Breast epithelium (tissue), 4 donors: ENCODE measurements around the gene SPRR4. TPM values are rescaled to one million over a fixed set of nuclear protein-coding genes. Genes with fewer than 3 reads are reported as not detected.

ENCODE experiments used
- DNase-seq, 2 donors: peaks; one replicate each; pipeline ENCODE4 v3.0.0-alpha.2; 2019; ENCODE audit warnings: low spot score in 2 of 2
- H3K27ac ChIP-seq, 2 donors: fragments of 200-600 bp; sonication (generic) in 1 of 2; one replicate each; pipeline ENCODE4 v1.5.1; 2016 to 2019; ENCODE audit warnings: mild to moderate bottlenecking in 1 of 2
- H3K27me3 ChIP-seq, 2 donors: fragments of 200-600 bp; sonication (generic) in 1 of 2; one replicate each; pipeline versions ENCODE4 v1.5.1 to v1.6.0; 2017 to 2019; ENCODE audit warnings: control low read depth in 1 of 2, mild to moderate bottlenecking in 1 of 2
- H3K36me3 ChIP-seq: fragments of 200-600 bp; one replicate; pipeline ENCODE4 v1.5.1; 2019
- H3K4me1 ChIP-seq, 2 donors: fragments of 200-600 bp; sonication (generic); one replicate each; pipeline ENCODE4 v1.5.1; 2016 to 2019; ENCODE audit warnings: control low read depth in 1 of 2
- H3K4me3 ChIP-seq, 3 donors: fragments of 200-600 bp; sonication (generic); 1 replicate in 2 of 3; 2 replicates in 1 of 3; pipeline ENCODE4 v1.5.1; 2016 to 2019; ENCODE audit warnings: mild to moderate bottlenecking in 3 of 3, moderate library complexity in 2 of 3
- H3K9me3 ChIP-seq, 2 donors: fragments of 200-600 bp; sonication (generic) in 1 of 2; one replicate each; pipeline ENCODE4 v1.5.1; 2016 to 2019; ENCODE audit warnings: control low read depth in 1 of 2
- CTCF ChIP-seq, 3 donors: fragments of 450-650 bp; IDR thresholded peaks; one replicate each; pipeline ENCODE4 v1.5.1; 2016 to 2017; ENCODE audit warnings: antibody characterized with exemption in 3 of 3, mild to moderate bottlenecking in 3 of 3, moderate library complexity in 3 of 3
- POLR2A ChIP-seq: fragments of 450-650 bp; IDR thresholded peaks from one replicate; pipeline ENCODE4 v1.6.1; 2016; ENCODE audit warnings: antibody characterized with exemption, mild to moderate bottlenecking, moderate library complexity
- POLR2AphosphoS5 ChIP-seq, 3 donors: sonication (generic); formaldehyde crosslinking; IDR thresholded peaks; one replicate each; pipeline ENCODE4 v1.6.1; 2017; ENCODE audit warnings: antibody characterized with exemption in 3 of 3
- intact Hi-C: fragments of 100-400 bp; cut with DNase I; formaldehyde crosslinking; loops from one replicate; pipeline ENCODE4 v1.15.1; 2023; ENCODE audit warnings: low total_unique reads
- total RNA-seq, 3 donors: library from RNA; depleted of rRNA; stranded (reverse); fragments of >200 nt; gene quantifications; one replicate each; pipeline ENCODE4 v1.1.0, GENCODE V29; 2016

The SPRR4 gene
- total RNA-seq, 3 donors from 2014 or later: not detected

DNA sequence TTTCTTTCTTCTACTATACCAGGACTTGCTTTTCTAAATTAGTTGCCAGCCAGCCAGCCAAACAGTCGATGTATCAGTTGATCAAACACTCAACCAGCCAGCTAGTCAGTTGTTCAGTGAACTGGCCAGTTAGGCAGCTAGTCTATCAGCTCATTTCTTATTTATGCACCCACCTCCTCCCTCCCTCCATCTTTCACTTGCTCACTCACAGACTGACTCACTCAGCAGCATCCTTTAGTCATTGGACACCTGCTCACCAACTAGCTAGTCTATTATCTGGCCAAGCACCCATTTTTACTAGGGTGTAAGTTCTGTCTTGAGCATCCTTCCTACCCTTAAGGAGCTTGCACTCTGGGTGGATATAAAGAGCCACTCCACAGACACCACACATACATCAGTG, 5.9 kb upstream of the SPRR4 start:
- TF ChIP-seq POLR2A: no peak
- no peak for TF ChIP-seq CTCF (IDR thresholded peaks at IDR 0.05)
- no peak for TF ChIP-seq POLR2AphosphoS5 (IDR thresholded peaks at IDR 0.05)
- Histone ChIP-seq H3K4me3 (no peak overlapping the region), H3K36me3 (no peaks in the 10 kb centered on the region), H3K27ac (no peak overlapping the region), H3K9me3 (no peaks in the 10 kb centered on the region), H3K4me1 (no peaks in the 10 kb centered on the region), H3K27me3 (no peaks in the 10 kb centered on the region)
- DNase-seq: no peak
- intact Hi-C loops: no loop called here

GRCh38 chr1:152965853-152966252, 4.6 kb upstream of the SPRR4 start:
- H3K36me3 ChIP-seq: no peaks in the 10 kb centered on the region
- TF ChIP-seq CTCF (IDR thresholded peaks at IDR 0.05) (no peak), POLR2AphosphoS5 (IDR thresholded peaks at IDR 0.05) (no peak), POLR2A (no peak)
- no peak for DNase-seq
- no peaks in the 10 kb centered on the region for H3K9me3 ChIP-seq
- H3K27ac ChIP-seq: no peak overlapping the region
- no peaks in the 10 kb centered on the region for H3K4me1 ChIP-seq
- no peak overlapping the region for H3K4me3 ChIP-seq
- intact Hi-C loops: no loop called here
- H3K27me3 ChIP-seq: no peaks in the 10 kb centered on the region

- Histone ChIP-seq H3K27ac (no peak overlapping the region), H3K4me1 (no peaks in the 10 kb centered on the region), H3K27me3 (no peaks in the 10 kb centered on the region), H3K9me3 (no peaks in the 10 kb centered on the region), H3K36me3 (no peaks in the 10 kb centered on the region), H3K4me3 (no peak overlapping the region)
- no peak for DNase-seq
- intact Hi-C loops: no loop called here
- TF ChIP-seq POLR2AphosphoS5 (IDR thresholded peaks at IDR 0.05) (no peak), POLR2A (no peak), CTCF (IDR thresholded peaks at IDR 0.05) (no peak)
These were observed 3.2 kb upstream of the SPRR4 start for GRCh38 chr1:152967201-152967600.

DNA sequence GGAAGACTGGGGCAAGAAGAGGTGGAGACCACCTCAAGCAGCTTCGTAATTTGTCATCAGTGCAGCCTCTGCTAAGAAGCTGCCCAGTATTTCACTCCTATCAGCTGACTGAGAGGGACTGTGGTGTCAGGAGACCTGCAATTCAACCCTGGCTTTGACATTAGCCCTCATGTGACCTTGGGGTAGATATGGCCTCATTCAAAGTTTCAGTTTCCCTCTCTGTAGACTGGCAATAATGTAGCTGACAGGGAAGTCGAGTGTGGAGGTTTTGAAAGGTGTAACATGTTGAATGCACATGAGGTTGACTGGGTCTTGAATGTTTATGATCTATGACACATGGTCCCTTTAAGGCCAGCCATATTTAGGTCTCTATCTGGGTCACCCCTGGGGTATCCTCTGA, 2.2 kb upstream of the SPRR4 start:
- H3K4me3 ChIP-seq: no peak overlapping the region
- no peaks in the 10 kb centered on the region for H3K36me3 ChIP-seq
- no peak overlapping the region for H3K27ac ChIP-seq
- H3K4me1 ChIP-seq: no peaks in the 10 kb centered on the region
- intact Hi-C loops: no loop called here
- TF ChIP-seq POLR2A (no peak), CTCF (IDR thresholded peaks at IDR 0.05) (no peak), POLR2AphosphoS5 (IDR thresholded peaks at IDR 0.05) (no peak)
- no peak for DNase-seq
- H3K9me3 ChIP-seq: no peaks in the 10 kb centered on the region
- no peaks in the 10 kb centered on the region for H3K27me3 ChIP-seq

- Histone ChIP-seq H3K4me1 (no peaks in the 10 kb centered on the region), H3K27me3 (no peaks in the 10 kb centered on the region), H3K27ac (no peak overlapping the region), H3K4me3 (no peak overlapping the region), H3K9me3 (no peaks in the 10 kb centered on the region), H3K36me3 (no peaks in the 10 kb centered on the region)
- intact Hi-C loops: no loop called here
- no peak for DNase-seq
- TF ChIP-seq POLR2A (no peak), POLR2AphosphoS5 (IDR thresholded peaks at IDR 0.05) (no peak), CTCF (IDR thresholded peaks at IDR 0.05) (no peak)
These were observed 1.4 kb upstream of the SPRR4 start for GRCh38 chr1:152969036-152969435.
